Right lobe of liver (tissue), 6 donors: ENCODE data around the gene RBMS2. TPM values are rescaled to one million over a fixed set of nuclear protein-coding genes. Genes with fewer than 3 reads are reported as not detected.
"Not testable (repeated sequence)": the region's sequence is repeated elsewhere in the genome, so short reads cannot be mapped to it uniquely, and the experiment has no call there.

Experiments used
- ATAC-seq, 4 donors: fragments of 200-7000 bp; cut with Tn5 transposase; one replicate each; pipeline ENCODE4 v1.9.1; 2020; ENCODE audit warnings: mild to moderate bottlenecking in 4 of 4, moderate library complexity in 4 of 4
- DNase-seq, 3 donors: peaks; one replicate each; pipeline ENCODE4 v3.0.0-alpha.2; 2020
- H3K27ac ChIP-seq, 3 donors: fragments of 200-600 bp; one replicate each; pipeline ENCODE4 v1.8.0; 2022
- H3K27me3 ChIP-seq, 2 donors: fragments of 200-600 bp; one replicate each; pipeline ENCODE4 v1.8.0; 2022
- H3K36me3 ChIP-seq, 4 donors: fragments of 200-600 bp; sonication (generic) in 1 of 4; one replicate each; pipeline versions ENCODE4 v1.5.1 to v1.8.0; 2017 to 2022; ENCODE audit warnings: control low read depth in 1 of 4
- H3K4me1 ChIP-seq, 4 donors: fragments of 200-600 bp; sonication (generic) in 1 of 4; one replicate each; pipeline versions ENCODE4 v1.5.1 to v1.8.0; 2017 to 2022; ENCODE audit warnings: control low read depth in 1 of 4
- H3K4me3 ChIP-seq, 3 donors: fragments of 200-600 bp; one replicate each; pipeline ENCODE4 v1.8.0; 2022
- H3K9me3 ChIP-seq, 4 donors: fragments of 200-600 bp; sonication (generic) in 1 of 4; one replicate each; pipeline versions ENCODE4 v1.5.1 to v1.8.0; 2017 to 2022; ENCODE audit warnings: control low read depth in 1 of 4
- POLR2A ChIP-seq: fragments of 450-650 bp; IDR thresholded peaks from one replicate; pipeline ENCODE4 v1.6.1; 2017; ENCODE audit warnings: antibody characterized with exemption, mild to moderate bottlenecking
- WGBS: methylation state at CpG from one replicate; pipeline ENCODE4 v1.1.6; 2018; ENCODE audit warnings: low coverage, low lambda C conversion rate; ENCODE audit not compliant: insufficient coverage; ENCODE audit errors: missing lambda C conversion rate; 5-methylcytosine and 5-hydroxymethylcytosine counted together
- intact Hi-C, 2 donors: fragments of 100-400 bp; cut with DNase I; formaldehyde crosslinking; loops; one replicate each; pipeline versions ENCODE4 v1.11.2 to v1.14.1; 2022
- total RNA-seq, 6 experiments: library from RNA; depleted of rRNA in 2 of 6; stranded (reverse); fragments of >200 nt in 2 of 6; fragmentation: NEBNext Ultra II Directional in 3 of 6; extraction: Animal tissue kit (Norgen Biotek cat#: 25700) in 3 of 6; gene quantifications; one replicate each; pipeline versions ENCODE4 v1.1.0 to v1.2.4, GENCODE V29; 2016 to 2023
- TF ChIP-seq, protein P1 (sequence below), 4 donors: fragments of 200-600 bp in 3 of 4; fragments of 450-650 bp in 1 of 4; IDR thresholded peaks; one replicate each; pipeline versions ENCODE4 v1.5.1 to v1.8.0; 2016 to 2022; ENCODE audit warnings: antibody characterized with exemption in 4 of 4, mild to moderate bottlenecking in 2 of 4
- donor health status: DM: no; HTN: yes; CAD: no.
- donor health status: DM: no; HTN: no; CAD: no.
- donor health status: DM: no; HTN: no; CAD: no.
- donor health status: DM: no; HTN: yes; CAD: no.
- donor health status: DM: no; HTN: yes; CAD: no.

Gene RBMS2
- total RNA-seq, 6 experiments from 2014 or later, result 3.4 to 6.4 (median 4.3) TPM

DNA sequence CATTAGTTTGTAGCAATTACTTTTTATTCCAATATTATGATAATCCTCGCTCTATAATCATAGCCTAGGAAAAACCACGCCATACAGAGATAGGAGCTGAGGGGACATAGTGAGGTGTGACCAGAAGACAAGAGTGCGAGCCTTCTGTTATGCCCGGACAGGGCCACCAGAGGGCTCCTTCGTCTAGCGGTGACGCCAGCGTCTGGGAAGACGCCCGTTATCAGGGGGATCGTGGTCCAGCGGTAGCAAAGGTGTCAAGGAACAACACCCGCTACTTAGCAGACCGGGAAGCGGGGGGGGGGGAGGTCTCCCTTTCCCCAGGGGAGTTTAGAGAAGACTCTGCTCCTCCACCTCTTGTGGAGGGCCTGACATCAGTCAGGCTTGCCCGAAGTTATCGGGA, 24.9 kb upstream of the RBMS2 start:
- H3K4me1 ChIP-seq, H3K27me3 ChIP-seq, ATAC-seq, H3K36me3 ChIP-seq, H3K4me3 ChIP-seq, H3K27ac ChIP-seq, intact Hi-C loops, H3K9me3 ChIP-seq: not testable (repeated sequence)
- TF ChIP-seq, protein P1, sequence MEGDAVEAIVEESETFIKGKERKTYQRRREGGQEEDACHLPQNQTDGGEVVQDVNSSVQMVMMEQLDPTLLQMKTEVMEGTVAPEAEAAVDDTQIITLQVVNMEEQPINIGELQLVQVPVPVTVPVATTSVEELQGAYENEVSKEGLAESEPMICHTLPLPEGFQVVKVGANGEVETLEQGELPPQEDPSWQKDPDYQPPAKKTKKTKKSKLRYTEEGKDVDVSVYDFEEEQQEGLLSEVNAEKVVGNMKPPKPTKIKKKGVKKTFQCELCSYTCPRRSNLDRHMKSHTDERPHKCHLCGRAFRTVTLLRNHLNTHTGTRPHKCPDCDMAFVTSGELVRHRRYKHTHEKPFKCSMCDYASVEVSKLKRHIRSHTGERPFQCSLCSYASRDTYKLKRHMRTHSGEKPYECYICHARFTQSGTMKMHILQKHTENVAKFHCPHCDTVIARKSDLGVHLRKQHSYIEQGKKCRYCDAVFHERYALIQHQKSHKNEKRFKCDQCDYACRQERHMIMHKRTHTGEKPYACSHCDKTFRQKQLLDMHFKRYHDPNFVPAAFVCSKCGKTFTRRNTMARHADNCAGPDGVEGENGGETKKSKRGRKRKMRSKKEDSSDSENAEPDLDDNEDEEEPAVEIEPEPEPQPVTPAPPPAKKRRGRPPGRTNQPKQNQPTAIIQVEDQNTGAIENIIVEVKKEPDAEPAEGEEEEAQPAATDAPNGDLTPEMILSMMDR (IDR thresholded peaks at IDR 0.05), result peak in 3 of 4 donors; percentile 7 to 41 (median 36)
- WGBS, result 12% methylated on average over 3 of the region's 17 CpGs
- peak; percentile 65 to 77 (median 71) for DNase-seq

DNA sequence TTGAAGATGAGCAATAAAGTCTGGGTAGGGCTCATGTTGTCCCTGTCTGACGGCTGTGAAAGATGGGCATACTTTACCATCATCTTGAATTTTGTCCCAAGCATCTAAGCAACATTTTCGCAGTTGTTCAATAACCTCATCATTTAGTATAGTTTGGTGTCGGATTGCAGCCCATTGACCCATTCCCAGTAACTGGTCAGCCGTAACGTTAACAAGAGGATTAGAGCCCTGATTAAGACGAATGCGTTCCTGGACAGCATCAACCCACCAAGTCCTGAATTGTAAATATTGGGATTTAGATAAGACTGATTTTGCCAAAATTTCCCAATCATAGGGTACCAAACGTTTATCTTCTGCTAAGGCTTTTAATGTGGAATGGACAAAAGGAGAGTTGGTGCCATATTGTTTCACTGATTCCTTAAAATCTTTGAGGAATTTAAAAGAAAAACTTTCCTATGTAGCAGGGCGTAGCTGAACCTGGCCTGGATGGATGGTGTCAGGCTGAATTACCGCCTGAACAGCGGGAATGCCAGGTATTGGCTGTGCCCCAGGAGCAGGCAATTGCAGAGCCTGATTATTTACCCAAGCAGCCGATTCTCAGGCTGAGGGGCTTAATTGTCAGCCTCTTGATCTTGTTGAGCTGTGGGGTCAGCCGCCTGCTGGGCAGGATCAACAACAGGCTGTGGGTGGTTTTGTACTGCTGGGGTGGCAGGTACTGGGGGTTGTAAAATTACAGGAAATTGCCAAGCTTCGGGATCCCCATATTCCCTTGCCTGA, 23.3 kb upstream of the RBMS2 start:
- 52% methylated on average over 14 of the region's 14 CpGs for WGBS
- H3K4me1 ChIP-seq, H3K27me3 ChIP-seq, H3K4me3 ChIP-seq, H3K9me3 ChIP-seq, DNase-seq, intact Hi-C loops, H3K27ac ChIP-seq, H3K36me3 ChIP-seq: not testable (repeated sequence)
- peak; percentile 40 to 55 (median 44) for ATAC-seq

DNA sequence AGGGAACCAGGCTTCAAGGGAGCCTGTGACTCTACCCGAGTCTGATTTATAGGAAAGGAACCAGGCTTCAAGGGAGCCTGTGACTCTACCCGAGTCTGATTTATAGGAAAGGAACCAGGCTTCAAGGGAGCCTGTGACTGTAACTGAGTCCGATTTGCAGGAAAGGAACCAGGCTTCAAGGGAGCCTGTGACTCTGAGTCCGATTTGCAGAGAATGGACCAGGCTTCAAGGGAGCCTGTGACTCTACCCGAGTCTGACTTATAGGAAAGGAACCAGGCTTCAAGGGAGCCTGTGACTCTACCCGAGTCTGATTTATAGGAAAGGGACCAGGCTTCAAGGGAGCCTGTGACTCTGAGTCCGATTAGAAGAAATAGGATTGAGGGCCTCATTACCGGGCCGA, 22.2 kb upstream of the RBMS2 start:
- H3K4me3 ChIP-seq, H3K36me3 ChIP-seq, ATAC-seq, H3K4me1 ChIP-seq, intact Hi-C loops, H3K27ac ChIP-seq, DNase-seq, H3K9me3 ChIP-seq, H3K27me3 ChIP-seq: not testable (repeated sequence)
- 87% methylated on average over 6 of the region's 9 CpGs for WGBS

DNA sequence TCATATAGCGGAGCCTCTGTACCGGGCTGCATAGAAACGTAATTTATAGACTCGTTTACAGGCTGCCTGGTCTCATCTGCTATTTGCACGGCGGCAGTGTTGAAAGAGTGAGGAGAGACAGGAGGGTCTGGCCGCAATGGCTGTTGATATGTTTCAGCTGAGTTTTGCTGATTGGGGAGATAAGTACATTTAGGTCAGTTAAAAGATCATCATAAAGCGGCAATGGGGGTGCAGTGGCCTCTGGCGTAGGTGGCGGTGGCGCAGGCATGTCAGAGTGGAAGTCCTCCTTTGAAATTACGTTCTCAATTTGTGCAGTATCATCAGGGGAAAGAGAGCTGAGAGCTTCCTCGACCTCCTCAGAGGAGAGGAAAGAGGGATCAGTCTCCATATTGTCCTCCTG, 21.7 kb upstream of the RBMS2 start:
- intact Hi-C loops, H3K27me3 ChIP-seq, H3K4me1 ChIP-seq, DNase-seq, H3K27ac ChIP-seq, H3K9me3 ChIP-seq, H3K36me3 ChIP-seq, H3K4me3 ChIP-seq, ATAC-seq: not testable (repeated sequence)
- WGBS, result 72% methylated on average over 8 of the region's 13 CpGs

DNA sequence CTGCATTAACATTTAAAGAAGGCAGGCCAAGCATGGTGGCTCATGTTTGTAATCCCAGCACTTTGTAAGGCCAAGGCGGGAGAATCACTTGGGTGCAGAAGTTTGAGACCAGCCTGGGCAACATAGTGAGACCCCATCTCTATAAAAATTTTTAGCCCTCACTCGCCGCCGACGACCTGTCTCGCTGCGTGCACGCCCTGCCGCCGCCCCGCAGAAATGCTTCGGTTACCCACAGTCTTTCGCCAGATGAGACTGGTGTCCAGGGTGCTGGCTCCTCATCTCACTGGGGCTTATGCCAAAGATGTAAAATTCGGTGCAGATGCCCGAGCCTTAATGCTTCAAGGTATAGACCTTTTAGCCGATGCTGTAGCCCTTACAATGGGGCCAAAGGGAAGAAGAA, 10.8 kb upstream of the RBMS2 start:
- Histone ChIP-seq H3K27ac (no peak overlapping the region), H3K4me3 (no peak overlapping the region), H3K4me1 (peaks cover 0 to 6% (median 0%) of the 10 kb centered on the region in 4 donors), H3K36me3 (no peaks in the 10 kb centered on the region), H3K9me3 (no peaks in the 10 kb centered on the region), H3K27me3 (no peaks in the 10 kb centered on the region)
- ATAC-seq (no peak), DNase-seq (no peak)
- intact Hi-C loops, result no loop called here
- TF ChIP-seq, protein P1 (IDR thresholded peaks at IDR 0.05), result no peak
- TF ChIP-seq POLR2A, result no peak
- 90% methylated on average over 16 of the region's 16 CpGs for WGBS

DNA sequence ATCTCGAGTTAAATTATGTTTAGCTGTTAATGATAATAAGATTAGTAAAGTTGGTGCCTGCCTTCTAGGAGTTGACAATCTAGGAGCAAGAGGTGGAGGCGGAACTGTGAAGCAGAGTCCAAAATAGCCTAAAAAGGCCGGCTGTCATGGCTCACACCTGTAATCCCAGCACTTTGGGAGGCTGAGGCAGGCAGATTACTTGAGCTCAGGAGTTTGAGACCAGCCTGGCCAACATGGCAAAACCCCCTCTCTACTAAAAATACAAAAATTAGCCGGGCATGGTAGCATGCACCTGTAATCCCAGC, 7.7 kb upstream of the RBMS2 start:
- H3K27ac ChIP-seq, H3K4me3 ChIP-seq, H3K27me3 ChIP-seq, DNase-seq, H3K36me3 ChIP-seq, intact Hi-C loops, H3K4me1 ChIP-seq, H3K9me3 ChIP-seq: not testable (repeated sequence)
- WGBS, result 43% methylated on average over 3 of the region's 4 CpGs
- ATAC-seq, result peak in 3 of 4 donors; percentile 28 to 48 (median 44)
